Naive thymus-derived CD4-positive, alpha-beta T cell (primary cell): ENCODE measurements around the gene ACCS. TPM values are rescaled to one million over a fixed set of nuclear protein-coding genes. Genes with fewer than 3 reads are reported as not detected.

Source experiments
- ATAC-seq: fragments of 150-1000 bp; cut with Tn5 transposase; 2 replicates; pipeline ENCODE4 v1.10.0; 2021; ENCODE audit warnings: mild to moderate bottlenecking, moderate library complexity
- CTCF ChIA-PET: fragments of 350-600 bp; sonication (Branson Sonifier 250); formaldehyde crosslinking; loops from one replicate; lab custom pipeline; 2021; ENCODE audit warnings: antibody characterized with exemption; lab: Charles Lee
- POLR2A ChIA-PET: fragments of 350-600 bp; sonication (Branson Sonifier 250); formaldehyde crosslinking; loops from one replicate; lab custom pipeline; 2021; ENCODE audit warnings: antibody characterized with exemption, inconsistent platforms; lab: Charles Lee
- DNase-seq, 9 donors: peaks; one replicate each; pipeline versions ENCODE4 v3.0.0 to v3.0.0-alpha.2; 2020 to 2022; ENCODE audit warnings: mixed read lengths in 1 of 9
- H3K27ac ChIP-seq: one replicate; pipeline ENCODE4 v1.7.0; 2013; ENCODE audit warnings: mild to moderate bottlenecking, low read depth, low read length, moderate library complexity
- H3K27me3 ChIP-seq, 2 donors: one replicate each; pipeline ENCODE4 v1.7.0; 2013; ENCODE audit warnings: low read length in 2 of 2, mild to moderate bottlenecking in 2 of 2, moderate library complexity in 2 of 2; ENCODE audit not compliant: control insufficient read depth in 2 of 2, insufficient read depth in 2 of 2
- H3K36me3 ChIP-seq, 3 experiments: 1 replicate in 2 of 3; 2 replicates in 1 of 3; pipeline ENCODE4 v1.7.0; 2013; ENCODE audit warnings: low read length in 3 of 3, mild to moderate bottlenecking in 3 of 3, moderate library complexity in 1 of 3; ENCODE audit not compliant: insufficient read depth in 3 of 3, control insufficient read depth in 2 of 3
- H3K4me1 ChIP-seq, 2 donors: one replicate each; pipeline ENCODE4 v1.7.0; 2013; ENCODE audit warnings: low read length in 2 of 2, mild to moderate bottlenecking in 2 of 2, moderate library complexity in 1 of 2; ENCODE audit not compliant: control insufficient read depth in 2 of 2, insufficient read depth in 2 of 2
- H3K4me3 ChIP-seq: 2 replicates; pipeline ENCODE4 v1.7.0; 2013; ENCODE audit warnings: mild to moderate bottlenecking, low read length
- H3K9me3 ChIP-seq, 3 experiments: 1 replicate in 2 of 3; 2 replicates in 1 of 3; pipeline ENCODE4 v1.7.0; 2013; ENCODE audit warnings: low read length in 3 of 3; ENCODE audit not compliant: control insufficient read depth in 2 of 3
- H3K27ac Mint-ChIP-seq, 9 donors: one replicate each; pipeline ENCODE4 v1.8.0; 2020 to 2022; ENCODE audit warnings: mixed read lengths in 9 of 9, mild to moderate bottlenecking in 8 of 9, moderate library complexity in 5 of 9, inconsistent platforms in 2 of 9
- H3K27me3 Mint-ChIP-seq, 5 donors: one replicate each; pipeline ENCODE4 v1.8.0; 2021 to 2022; ENCODE audit warnings: mixed read lengths in 5 of 5, mild to moderate bottlenecking in 1 of 5
- H3K36me3 Mint-ChIP-seq, 5 donors: one replicate each; pipeline ENCODE4 v1.8.0; 2020 to 2022; ENCODE audit warnings: mixed read lengths in 5 of 5, mild to moderate bottlenecking in 3 of 5, inconsistent platforms in 1 of 5
- H3K4me1 Mint-ChIP-seq, 7 donors: one replicate each; pipeline ENCODE4 v1.8.0; 2020 to 2022; ENCODE audit warnings: mixed read lengths in 7 of 7, mild to moderate bottlenecking in 3 of 7, inconsistent platforms in 1 of 7
- H3K4me3 Mint-ChIP-seq, 10 donors: one replicate each; pipeline ENCODE4 v1.8.0; 2020 to 2022; ENCODE audit warnings: mild to moderate bottlenecking in 10 of 10, mixed read lengths in 10 of 10, moderate library complexity in 6 of 10, inconsistent platforms in 2 of 10
- H3K9me3 Mint-ChIP-seq, 11 donors: one replicate each; pipeline ENCODE4 v1.8.0; 2020 to 2022; ENCODE audit warnings: mixed read lengths in 11 of 11, mild to moderate bottlenecking in 4 of 11, inconsistent platforms in 1 of 11, moderate library complexity in 1 of 11
- intact Hi-C, 2 donors: fragments of 100-400 bp; cut with micrococcal nuclease; formaldehyde crosslinking; loops; one replicate each; pipeline ENCODE4 v1.15.1; 2023
- polyA plus RNA-seq, 2 donors: library from polyadenylated mRNA; unstranded; fragments of 300-500 nt; fragmentation: Illumina TruSeq; gene quantifications; one replicate each; pipeline ENCODE4 v1.2.3, GENCODE V29; 2021
- total RNA-seq, 6 experiments: library from RNA in 5 of 6; stranded (reverse) in 5 of 6; gene quantifications; 1 replicate in 5 of 6; 2 replicates in 1 of 6; pipeline ENCODE4 v1.2.3 and lab custom pipeline; 2021 to 2026

The ACCS gene
- total and polyA plus RNA-seq, 7 experiments from 2014 or later = 1.4 to 79.2 (median 27.5) TPM

DNA sequence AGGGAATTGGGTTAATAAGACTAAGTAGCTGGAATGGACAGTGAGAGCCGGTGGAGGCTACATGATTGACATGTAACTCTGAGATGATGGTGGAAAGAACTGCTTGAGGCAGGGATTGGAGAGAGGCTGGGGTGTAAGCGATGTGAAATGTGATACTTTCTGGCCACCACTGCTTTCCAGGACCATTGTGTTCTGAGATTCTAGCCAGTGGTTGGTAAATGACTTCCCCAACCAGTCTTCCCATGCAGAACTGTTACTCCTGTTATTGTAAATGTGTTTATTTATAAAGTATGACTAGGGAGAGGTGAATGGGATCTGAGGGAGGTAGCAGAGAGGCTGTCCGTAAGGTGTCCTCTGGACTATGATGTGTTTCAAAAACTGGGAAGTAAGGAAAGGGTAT is 47.5 kb downstream of the ACCS start:
- no peak overlapping the region for H3K4me3 Mint-ChIP-seq
- POLR2A ChIA-PET = no interaction called here
- Histone ChIP-seq H3K36me3 (peaks cover 4 to 49% (median 7%) of the 10 kb centered on the region in 3 experiments), H3K27ac (no peak overlapping the region), H3K27me3 (no peaks in the 10 kb centered on the region), H3K4me1 (no peaks in the 10 kb centered on the region), H3K4me3 (no peak overlapping the region), H3K9me3 (no peaks in the 10 kb centered on the region)
- CTCF ChIA-PET = no interaction called here
- intact Hi-C loops = no loop called here
- peaks cover 12 to 70% (median 45%) of the 10 kb centered on the region in 5 donors for H3K36me3 Mint-ChIP-seq
- H3K4me1 Mint-ChIP-seq = peaks cover 6 to 16% (median 8%) of the 10 kb centered on the region in 7 donors
- no peak for ATAC-seq
- no peak overlapping the region for H3K27ac Mint-ChIP-seq
- H3K9me3 Mint-ChIP-seq = no peaks in the 10 kb centered on the region
- DNase-seq = no peak
- H3K27me3 Mint-ChIP-seq = no peaks in the 10 kb centered on the region

DNA sequence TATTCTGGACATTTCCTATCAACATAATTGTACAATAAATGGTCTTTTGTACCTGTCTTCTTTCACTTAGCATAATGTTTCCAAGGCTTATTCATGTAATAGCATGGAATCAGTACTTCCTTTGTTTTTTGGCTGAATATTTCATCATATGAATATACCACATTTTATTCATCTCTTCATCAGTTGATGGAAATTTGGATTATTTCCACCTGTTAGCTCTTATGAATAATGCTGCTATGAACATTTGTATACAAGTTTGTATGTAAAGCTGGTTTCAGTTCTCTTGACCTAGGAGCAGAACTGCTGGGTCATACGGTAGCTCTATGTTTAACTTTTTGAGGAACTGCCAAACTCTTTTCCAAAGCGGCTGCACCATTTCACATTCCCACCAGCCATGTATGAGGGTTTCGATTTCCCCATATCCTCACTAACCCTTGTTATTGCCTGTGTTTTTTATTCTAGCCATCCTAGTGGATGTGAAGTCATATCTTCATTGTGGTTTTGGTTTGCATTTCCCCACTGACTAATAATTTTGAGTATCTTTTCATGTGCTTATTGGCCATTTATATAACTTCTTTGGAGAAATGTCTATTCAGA is 50.3 kb downstream of the ACCS start:
- ATAC-seq (no peak), DNase-seq (no peak)
- Histone ChIP-seq H3K36me3 (peaks cover 4 to 63% (median 7%) of the 10 kb centered on the region in 3 experiments), H3K4me3 (no peak overlapping the region), H3K27ac (no peak overlapping the region), H3K4me1 (no peaks in the 10 kb centered on the region), H3K27me3 (no peaks in the 10 kb centered on the region), H3K9me3 (no peaks in the 10 kb centered on the region)
- no peak overlapping the region for H3K27ac Mint-ChIP-seq
- no peaks in the 10 kb centered on the region for H3K27me3 Mint-ChIP-seq
- H3K4me3 Mint-ChIP-seq = no peak overlapping the region
- H3K9me3 Mint-ChIP-seq = no peaks in the 10 kb centered on the region
- POLR2A ChIA-PET = interaction anchor here (0.6 kb wide), 1 partner anchor 18 kb away, joined by 3 read pairs; no protein-coding TSS in a partner anchor
- intact Hi-C loops = no loop called here
- CTCF ChIA-PET = interaction anchor here (1.8 kb wide), 1 partner anchor 12 kb away, joined by 4 read pairs; no protein-coding TSS in a partner anchor
- H3K4me1 Mint-ChIP-seq = peaks cover 0 to 13% (median 0%) of the 10 kb centered on the region in 7 donors
- peaks cover 11 to 86% (median 47%) of the 10 kb centered on the region in 5 donors for H3K36me3 Mint-ChIP-seq

DNA sequence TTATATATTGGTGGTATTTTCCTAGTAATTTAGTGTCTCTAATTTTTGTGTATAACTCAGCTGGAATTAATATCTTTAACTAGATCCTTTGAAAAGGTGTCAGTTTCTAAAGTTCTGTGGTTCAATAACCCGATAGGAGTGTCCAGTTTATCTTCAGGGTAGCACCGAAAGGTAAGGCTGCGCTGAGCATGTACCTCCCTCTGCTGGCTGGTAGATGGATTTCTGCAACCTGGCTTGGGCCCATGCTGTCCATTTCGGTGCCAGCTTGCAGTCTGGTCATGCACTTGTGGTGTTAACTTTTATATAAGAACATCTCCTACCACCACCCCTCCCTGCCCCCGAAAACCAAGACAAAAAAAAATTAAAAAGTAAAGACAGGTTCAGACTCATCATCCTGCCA is 54.1 kb downstream of the ACCS start:
- CTCF ChIA-PET = interaction anchor here (0.9 to 1.5 kb wide), 2 partner anchors 11 to 26 kb away, joined by 3 to 11 read pairs; no protein-coding TSS in a partner anchor
- intact Hi-C loops = no loop called here

DNA sequence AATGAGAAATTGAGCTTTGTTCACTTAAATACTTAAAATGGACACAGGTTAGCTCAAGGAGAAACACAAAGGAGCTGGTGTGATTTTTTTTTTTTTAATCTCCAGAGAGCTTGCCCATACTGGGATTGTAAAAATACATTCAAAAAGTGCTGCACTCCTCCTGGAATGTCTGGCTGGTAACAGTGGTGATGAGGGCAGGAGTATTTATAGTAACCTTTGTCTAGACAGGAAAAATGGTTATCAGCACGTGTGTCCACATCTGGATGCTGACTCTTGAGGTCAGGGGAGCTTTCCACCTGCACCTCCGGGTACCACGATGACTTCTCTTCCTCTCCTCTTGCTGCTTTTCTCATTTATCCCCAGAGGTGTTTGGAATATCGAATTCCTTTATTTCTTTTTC is 59.5 kb downstream of the ACCS start:
- H3K27ac ChIP-seq = no peak overlapping the region
- DNase-seq = no peak
- intact Hi-C loops = no loop called here
- Mint-ChIP-seq H3K4me1 (peaks cover 0 to 15% (median 0%) of the 10 kb centered on the region in 7 donors), H3K36me3 (peaks cover 17 to 66% (median 64%) of the 10 kb centered on the region in 5 donors), H3K27me3 (no peaks in the 10 kb centered on the region), H3K27ac (peak overlapping the region in 1 of 9 donors; percentile 75), H3K4me3 (no peak overlapping the region), H3K9me3 (no peaks in the 10 kb centered on the region)
- H3K27me3 ChIP-seq = no peaks in the 10 kb centered on the region
- no peak overlapping the region for H3K4me3 ChIP-seq
- peaks cover 15 to 89% (median 23%) of the 10 kb centered on the region in 3 experiments for H3K36me3 ChIP-seq
- H3K4me1 ChIP-seq = no peaks in the 10 kb centered on the region
- ChIA-PET CTCF (interaction anchor here (0.8 to 1.0 kb wide), 2 partner anchors 22 to 58 kb away, joined by 3 read pairs; no protein-coding TSS in a partner anchor), POLR2A (no interaction called here)
- ATAC-seq = no peak
- H3K9me3 ChIP-seq = no peaks in the 10 kb centered on the region

More for the DNA sequence above, 54.1 kb downstream of the ACCS start:
- Histone ChIP-seq H3K27me3 (no peaks in the 10 kb centered on the region), H3K4me1 (no peaks in the 10 kb centered on the region), H3K27ac (no peak overlapping the region), H3K9me3 (no peaks in the 10 kb centered on the region), H3K4me3 (no peak overlapping the region), H3K36me3 (peaks cover 0 to 63% (median 6%) of the 10 kb centered on the region in 3 experiments)
- ATAC-seq (no peak), DNase-seq (no peak)
- Mint-ChIP-seq H3K4me3 (no peak overlapping the region), H3K4me1 (peaks cover 0 to 12% (median 0%) of the 10 kb centered on the region in 7 donors), H3K9me3 (no peaks in the 10 kb centered on the region), H3K27me3 (no peaks in the 10 kb centered on the region), H3K36me3 (peaks cover 9 to 69% (median 40%) of the 10 kb centered on the region in 5 donors), H3K27ac (no peak overlapping the region)
- POLR2A ChIA-PET = no interaction called here

DNA sequence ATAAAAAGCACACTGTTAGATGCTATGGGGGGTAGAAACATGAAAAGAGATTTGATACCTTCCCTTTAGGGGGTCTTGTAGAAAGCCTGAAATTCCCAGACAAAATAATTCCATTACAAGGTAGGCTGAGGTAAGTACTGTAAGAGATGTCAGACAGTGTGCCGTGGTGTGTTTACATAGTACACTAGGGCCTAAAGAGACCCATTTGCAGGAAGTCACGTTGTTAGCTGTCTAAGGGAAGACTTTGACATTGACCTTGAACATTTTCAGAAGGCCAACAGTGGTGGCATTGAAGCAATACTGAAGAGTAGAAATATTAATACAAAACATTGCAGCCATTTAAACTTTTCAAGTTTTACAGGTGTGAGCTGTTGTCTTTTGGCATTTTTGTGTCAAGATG is 60.2 kb downstream of the ACCS start:
- peaks cover 17 to 68% (median 62%) of the 10 kb centered on the region in 5 donors for H3K36me3 Mint-ChIP-seq
- H3K4me1 Mint-ChIP-seq = peaks cover 0 to 15% (median 0%) of the 10 kb centered on the region in 7 donors
- H3K9me3 Mint-ChIP-seq = no peaks in the 10 kb centered on the region
- Histone ChIP-seq H3K27me3 (no peaks in the 10 kb centered on the region), H3K4me3 (no peak overlapping the region), H3K9me3 (no peaks in the 10 kb centered on the region), H3K27ac (no peak overlapping the region), H3K4me1 (no peaks in the 10 kb centered on the region), H3K36me3 (peaks cover 17 to 89% (median 23%) of the 10 kb centered on the region in 3 experiments)
- ATAC-seq (no peak), DNase-seq (no peak)
- H3K27me3 Mint-ChIP-seq = no peaks in the 10 kb centered on the region
- intact Hi-C loops = no loop called here
- no peak overlapping the region for H3K27ac Mint-ChIP-seq
- ChIA-PET CTCF (interaction anchor here (1.0 kb wide), 1 partner anchor 23 kb away, joined by 3 read pairs; no protein-coding TSS in a partner anchor), POLR2A (no interaction called here)
- no peak overlapping the region for H3K4me3 Mint-ChIP-seq

DNA sequence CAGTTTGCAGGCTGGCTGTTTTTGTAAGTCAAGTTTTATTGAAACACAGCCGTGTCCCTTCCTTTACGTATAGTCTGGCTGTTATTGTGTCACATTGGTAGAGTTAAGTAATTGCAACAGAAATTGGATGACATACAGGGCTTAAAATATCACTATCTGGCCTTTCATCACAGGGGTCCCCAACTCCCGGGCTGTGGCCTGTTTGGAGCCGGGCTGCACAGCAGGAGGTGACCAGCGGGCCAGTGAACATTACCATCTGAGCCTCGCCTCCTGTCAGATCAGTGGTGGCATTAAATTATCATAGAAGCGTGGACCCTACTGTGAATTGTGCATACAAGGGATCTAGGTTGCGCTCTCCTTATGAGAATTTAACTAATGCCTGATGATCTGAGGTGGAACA is 61.1 kb downstream of the ACCS start:
- Mint-ChIP-seq H3K4me1 (peaks cover 0 to 9% (median 0%) of the 10 kb centered on the region in 7 donors), H3K4me3 (no peak overlapping the region), H3K27me3 (no peaks in the 10 kb centered on the region), H3K27ac (no peak overlapping the region), H3K9me3 (no peaks in the 10 kb centered on the region), H3K36me3 (peaks cover 17 to 71% (median 63%) of the 10 kb centered on the region in 5 donors)
- H3K36me3 ChIP-seq = peaks cover 17 to 82% (median 23%) of the 10 kb centered on the region in 3 experiments
- no peaks in the 10 kb centered on the region for H3K4me1 ChIP-seq
- H3K27ac ChIP-seq = no peak overlapping the region
- ATAC-seq = no peak
- ChIA-PET POLR2A (no interaction called here), CTCF (no interaction called here)
- H3K4me3 ChIP-seq = no peak overlapping the region
- intact Hi-C loops = no loop called here
- H3K9me3 ChIP-seq = no peaks in the 10 kb centered on the region
- H3K27me3 ChIP-seq = no peaks in the 10 kb centered on the region
- DNase-seq = no peak
